Fibroblast of lung (primary cell): Measurements from ENCODE around the gene PBX4.

Experiments
- EZH2 ChIP-seq: IDR thresholded peaks from 2 replicates; pipeline ENCODE4 v1.5.1; 2012; ENCODE audit warnings: low read length, control low read depth, mild to moderate bottlenecking; ENCODE audit errors: missing control alignments
- TF ChIP-seq, protein P1 (sequence below), 2 donors: IDR thresholded peaks in 1 of 2; conservative IDR thresholded peaks in 1 of 2; 1 replicate in 1 of 2; 2 replicates in 1 of 2; pipeline ENCODE4 v1.5.1; 2011 to 2012; ENCODE audit warnings: low read length in 2 of 2, control low read depth in 1 of 2, inconsistent platforms in 1 of 2, low read depth in 1 of 2, mild to moderate bottlenecking in 1 of 2

DNA sequence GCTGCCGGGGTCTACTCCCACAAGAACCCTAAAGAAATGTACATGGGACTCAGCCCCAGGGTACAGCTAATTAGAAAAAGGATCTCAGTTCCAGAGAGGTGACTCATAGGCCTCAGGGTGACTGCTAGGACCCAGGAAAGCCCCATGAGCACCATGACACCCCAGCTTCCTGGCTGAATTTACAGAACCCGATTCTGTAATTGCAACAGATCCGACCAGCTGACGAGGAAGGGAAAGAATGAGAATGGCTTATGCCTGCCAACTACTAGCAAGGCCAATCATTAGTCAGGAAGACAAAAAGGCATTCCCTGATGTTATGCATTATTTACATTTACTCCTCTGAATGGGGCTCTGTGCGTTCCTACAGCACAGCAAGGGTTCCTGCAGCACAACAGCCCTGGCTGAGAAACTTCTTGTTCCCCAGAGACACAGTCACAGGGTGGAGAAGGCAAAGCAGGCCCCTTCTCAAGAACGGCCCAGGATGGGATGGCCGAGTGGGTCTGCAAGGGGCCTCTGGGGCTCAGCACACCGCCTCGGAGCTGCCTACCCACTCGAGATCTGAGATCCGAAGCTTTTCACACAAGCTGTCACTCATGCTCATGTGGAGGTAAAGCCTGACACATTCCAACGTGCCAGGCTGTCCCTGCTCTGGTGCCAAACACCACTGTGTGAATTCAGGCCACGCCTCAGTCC is 27.2 kb downstream of the PBX4 start:
- TF ChIP-seq, protein P1, sequence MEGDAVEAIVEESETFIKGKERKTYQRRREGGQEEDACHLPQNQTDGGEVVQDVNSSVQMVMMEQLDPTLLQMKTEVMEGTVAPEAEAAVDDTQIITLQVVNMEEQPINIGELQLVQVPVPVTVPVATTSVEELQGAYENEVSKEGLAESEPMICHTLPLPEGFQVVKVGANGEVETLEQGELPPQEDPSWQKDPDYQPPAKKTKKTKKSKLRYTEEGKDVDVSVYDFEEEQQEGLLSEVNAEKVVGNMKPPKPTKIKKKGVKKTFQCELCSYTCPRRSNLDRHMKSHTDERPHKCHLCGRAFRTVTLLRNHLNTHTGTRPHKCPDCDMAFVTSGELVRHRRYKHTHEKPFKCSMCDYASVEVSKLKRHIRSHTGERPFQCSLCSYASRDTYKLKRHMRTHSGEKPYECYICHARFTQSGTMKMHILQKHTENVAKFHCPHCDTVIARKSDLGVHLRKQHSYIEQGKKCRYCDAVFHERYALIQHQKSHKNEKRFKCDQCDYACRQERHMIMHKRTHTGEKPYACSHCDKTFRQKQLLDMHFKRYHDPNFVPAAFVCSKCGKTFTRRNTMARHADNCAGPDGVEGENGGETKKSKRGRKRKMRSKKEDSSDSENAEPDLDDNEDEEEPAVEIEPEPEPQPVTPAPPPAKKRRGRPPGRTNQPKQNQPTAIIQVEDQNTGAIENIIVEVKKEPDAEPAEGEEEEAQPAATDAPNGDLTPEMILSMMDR (conservative IDR thresholded peaks at IDR 0.05 in 1 of 2, IDR thresholded peaks at IDR 0.05 in 1 of 2; ENCODE audit: low read depth in 1 of 2, low read length in 2 of 2) = no peak
- no peak for TF ChIP-seq EZH2
